ENCODE results near the gene NFAT5. TPM values are rescaled to one million over a fixed set of nuclear protein-coding genes. Genes with fewer than 3 reads are reported as not detected.

Gene NFAT5
- total RNA-seq, 4 donors from 2014 or later: 37.4 to 109 (median 61.7) TPM

GRCh38 chr16:69663846-69664245 lies 98.1 kb downstream of the NFAT5 start:
- Histone ChIP-seq H3K4me1 (no peaks in the 10 kb centered on the region), H3K27me3 (no peaks in the 10 kb centered on the region), H3K27ac (no peak overlapping the region), H3K36me3 (no peaks in the 10 kb centered on the region), H3K4me3 (no peak overlapping the region), H3K9me3 (no peaks in the 10 kb centered on the region)
- DNase-seq: no peak
- intact Hi-C loops (cut with DNase I; ENCODE audit: low total_unique reads): no loop called here
- TF ChIP-seq POLR2A (IDR thresholded peaks at IDR 0.05) (no peak), CTCF (IDR thresholded peaks at IDR 0.05) (no peak)

DNA sequence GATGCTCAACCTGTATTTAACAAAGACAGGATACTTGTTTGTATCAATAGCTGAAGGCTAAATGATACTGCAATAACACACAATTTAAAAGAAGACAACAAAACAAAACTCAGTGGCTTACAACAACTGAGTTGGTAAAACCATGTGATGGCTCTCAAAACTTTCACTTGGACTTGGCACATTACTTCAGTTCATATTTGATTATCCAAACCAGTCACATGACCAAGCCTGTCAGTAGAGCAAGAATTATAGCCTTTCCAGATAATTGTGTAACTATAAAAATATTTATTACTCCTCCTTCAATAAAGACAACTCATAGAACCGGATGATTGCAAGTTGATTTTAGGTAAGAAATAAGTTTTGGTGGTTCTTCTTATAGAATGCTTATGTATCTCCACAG lies 103.8 kb downstream of the NFAT5 start:
- no peak overlapping the region for H3K27ac ChIP-seq
- no peak for TF ChIP-seq CTCF (IDR thresholded peaks at IDR 0.05)
- TF ChIP-seq POLR2A (IDR thresholded peaks at IDR 0.05): no peak
- H3K27me3 ChIP-seq: no peaks in the 10 kb centered on the region
- intact Hi-C loops (cut with DNase I; ENCODE audit: low total_unique reads): no loop called here
- DNase-seq: no peak
- H3K4me3 ChIP-seq: no peak overlapping the region
- no peaks in the 10 kb centered on the region for H3K4me1 ChIP-seq
- no peaks in the 10 kb centered on the region for H3K9me3 ChIP-seq
- no peaks in the 10 kb centered on the region for H3K36me3 ChIP-seq

- no peak for DNase-seq
- intact Hi-C loops (cut with DNase I; ENCODE audit: low total_unique reads): no loop called here
- no peaks in the 10 kb centered on the region for H3K36me3 ChIP-seq
- H3K4me3 ChIP-seq: no peak overlapping the region
- no peaks in the 10 kb centered on the region for H3K4me1 ChIP-seq
- no peaks in the 10 kb centered on the region for H3K27me3 ChIP-seq
- H3K9me3 ChIP-seq: no peaks in the 10 kb centered on the region
- H3K27ac ChIP-seq: peak overlapping the region in 1 of 2 donors; percentile 35
- no peak for TF ChIP-seq CTCF (IDR thresholded peaks at IDR 0.05)
- TF ChIP-seq POLR2A (IDR thresholded peaks at IDR 0.05): no peak
These were observed 106.7 kb downstream of the NFAT5 start for GRCh38 chr16:69672315-69672997.

DNA sequence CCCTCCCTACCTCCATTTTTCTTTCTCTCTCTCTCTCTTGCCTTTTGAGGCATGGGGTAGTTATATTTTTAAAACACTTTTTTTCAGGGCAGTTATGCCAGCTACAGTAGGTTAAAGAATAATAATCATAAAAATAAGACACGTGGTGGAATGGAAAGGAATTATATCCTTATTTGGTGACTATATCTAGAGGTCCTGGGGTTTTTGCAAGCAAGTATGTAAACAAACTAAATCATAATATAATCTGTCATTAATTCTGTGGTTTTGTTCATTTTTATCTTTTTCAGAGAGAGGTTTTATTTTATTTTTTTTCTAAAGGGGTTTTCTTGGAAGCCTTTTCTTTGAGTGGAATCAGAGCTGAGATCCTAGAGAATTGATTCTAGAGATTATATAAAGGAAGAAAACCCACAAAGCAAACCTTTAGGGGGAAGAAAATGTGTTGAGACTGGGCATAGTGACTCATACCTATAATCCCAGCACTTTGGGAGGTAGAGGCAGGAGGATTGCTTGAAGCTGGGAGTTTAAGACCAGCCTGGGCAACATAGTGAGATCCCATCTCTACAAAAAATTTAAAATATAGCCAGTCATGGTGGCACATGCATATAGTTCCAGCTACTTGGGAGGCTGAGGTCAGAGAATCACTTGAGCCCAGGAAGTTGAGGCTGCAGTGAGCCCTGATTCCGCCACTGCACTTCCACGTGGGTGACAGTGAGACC lies 107.4 kb downstream of the NFAT5 start:
- Histone ChIP-seq H3K36me3 (no peaks in the 10 kb centered on the region), H3K4me3 (no peak overlapping the region), H3K9me3 (no peaks in the 10 kb centered on the region), H3K4me1 (no peaks in the 10 kb centered on the region), H3K27me3 (no peaks in the 10 kb centered on the region), H3K27ac (peak overlapping the region in 1 of 2 donors; percentile 35)
- TF ChIP-seq POLR2A (IDR thresholded peaks at IDR 0.05) (no peak), CTCF (IDR thresholded peaks at IDR 0.05) (no peak)
- intact Hi-C loops (cut with DNase I; ENCODE audit: low total_unique reads): no loop called here
- no peak for DNase-seq

DNA sequence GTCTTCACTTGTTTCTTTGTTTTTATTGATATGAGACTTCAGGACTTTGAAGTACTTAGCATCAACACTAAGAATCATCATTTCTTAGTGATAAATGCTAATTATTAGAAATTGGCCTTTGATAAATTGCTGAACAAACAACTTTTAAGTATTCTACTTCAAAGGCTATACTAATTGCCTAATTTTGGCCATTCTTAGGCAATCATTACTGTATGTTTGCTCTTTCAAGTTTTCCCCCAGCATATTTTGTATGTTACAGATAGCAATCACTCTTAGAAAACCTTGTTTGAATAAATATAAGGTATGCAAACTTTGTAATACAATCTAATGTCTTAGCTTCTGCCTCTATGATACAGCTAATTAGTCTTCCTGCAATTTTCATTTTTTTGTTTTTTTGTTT lies 114.6 kb downstream of the NFAT5 start:
- TF ChIP-seq POLR2A (IDR thresholded peaks at IDR 0.05) (no peak), CTCF (IDR thresholded peaks at IDR 0.05) (no peak)
- intact Hi-C loops (cut with DNase I; ENCODE audit: low total_unique reads): no loop called here

More for the DNA sequence above, 114.6 kb downstream of the NFAT5 start:
- H3K27ac ChIP-seq: no peak overlapping the region
- no peak for DNase-seq
- H3K27me3 ChIP-seq: no peaks in the 10 kb centered on the region
- no peaks in the 10 kb centered on the region for H3K4me1 ChIP-seq
- H3K9me3 ChIP-seq: no peaks in the 10 kb centered on the region
- H3K4me3 ChIP-seq: no peak overlapping the region
- H3K36me3 ChIP-seq: no peaks in the 10 kb centered on the region
